ENCODE data around the gene LMO2. TPM values are rescaled to one million over a fixed set of nuclear protein-coding genes. Genes with fewer than 3 reads are reported as not detected.

The LMO2 gene
- total RNA-seq, 2 experiments from 2014 or later = 0.14 to 0.21 TPM

DNA sequence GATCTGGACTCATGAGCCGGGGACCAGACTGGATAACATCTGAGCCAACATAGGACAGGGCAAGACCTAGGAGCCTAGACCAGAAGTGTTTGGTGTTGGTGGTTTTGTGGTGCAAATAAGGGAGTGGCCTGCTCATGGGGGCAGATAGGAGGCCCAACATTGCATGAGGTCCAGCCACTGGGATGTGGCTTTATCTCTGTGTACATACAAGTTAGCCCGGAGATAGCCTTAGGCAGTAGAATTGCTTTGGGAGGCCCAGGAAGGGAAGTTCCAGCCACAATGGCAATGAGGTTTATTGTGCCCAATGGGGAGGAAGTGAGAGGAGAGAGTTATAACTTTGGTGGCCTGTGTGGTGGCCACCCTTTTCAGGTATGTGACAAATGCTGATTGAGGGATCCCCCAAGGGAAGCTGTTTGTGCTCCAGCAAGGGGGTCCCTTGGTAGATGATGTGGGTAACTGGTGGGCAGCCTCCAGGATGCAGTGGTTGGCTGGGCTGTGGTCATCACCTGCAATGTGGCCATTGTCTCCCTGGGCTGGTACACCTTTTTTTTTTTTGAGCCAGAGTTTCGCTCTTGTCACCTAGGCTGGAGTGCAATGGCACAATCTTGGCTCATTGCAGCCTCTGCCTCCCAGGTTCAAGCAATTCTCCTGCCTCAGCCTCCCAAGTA is 6.4 kb downstream of the LMO2 start:
- DNase-seq = no peak
- no peaks in the 10 kb centered on the region for H3K9me3 Mint-ChIP-seq
- no peaks in the 10 kb centered on the region for H3K4me1 Mint-ChIP-seq
- no peak overlapping the region for H3K27ac Mint-ChIP-seq
- no peaks in the 10 kb centered on the region for H3K36me3 Mint-ChIP-seq
- H3K27me3 Mint-ChIP-seq = peaks cover 90% of the 10 kb centered on the region
- peak overlapping the region; percentile 19 for H3K4me3 Mint-ChIP-seq

DNA sequence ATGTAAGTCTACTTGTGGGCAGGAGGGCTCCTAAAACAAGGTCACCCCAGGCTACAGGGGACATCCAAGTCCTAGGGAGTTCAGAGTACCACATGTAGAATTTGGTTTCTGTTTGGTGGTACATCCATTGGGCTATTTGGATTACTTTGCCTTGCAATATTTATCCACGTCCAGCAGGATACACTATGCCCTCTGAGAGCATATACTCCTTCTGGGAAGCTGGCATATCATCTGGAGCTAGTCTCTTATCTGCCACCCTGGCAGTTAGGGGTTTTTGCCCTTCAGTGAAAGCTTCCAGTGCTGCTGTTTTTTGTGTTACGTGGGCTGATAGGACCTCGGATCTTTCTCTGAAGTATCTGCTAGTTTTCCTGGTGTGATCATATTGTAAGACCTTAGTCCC is 7.3 kb downstream of the LMO2 start:
- H3K4me3 Mint-ChIP-seq = no peak overlapping the region
- H3K4me1 Mint-ChIP-seq = no peaks in the 10 kb centered on the region
- no peak for DNase-seq
- no peak overlapping the region for H3K27ac Mint-ChIP-seq
- H3K27me3 Mint-ChIP-seq = peaks cover 89% of the 10 kb centered on the region
- H3K9me3 Mint-ChIP-seq = no peaks in the 10 kb centered on the region
- no peaks in the 10 kb centered on the region for H3K36me3 Mint-ChIP-seq

DNA sequence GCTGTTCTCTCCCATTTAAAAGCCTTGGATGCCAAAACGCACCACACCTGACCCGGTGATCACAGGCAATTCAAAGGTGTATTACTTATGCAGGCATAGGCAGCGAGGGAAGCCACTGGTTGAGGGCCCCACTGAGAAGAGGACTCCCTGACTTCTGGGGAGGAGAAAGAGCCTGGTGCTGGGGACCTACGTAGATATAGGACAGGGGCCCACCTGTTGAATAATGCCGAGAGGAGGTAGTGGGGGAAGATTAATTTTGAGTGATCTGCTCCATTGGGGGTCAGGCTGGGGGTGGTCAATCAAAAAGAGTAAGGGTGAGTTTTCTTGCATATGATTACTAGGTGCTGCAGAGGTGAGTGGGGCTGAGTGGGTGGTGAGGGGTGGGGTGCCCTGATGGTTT is 7.8 kb downstream of the LMO2 start:
- no peaks in the 10 kb centered on the region for H3K36me3 Mint-ChIP-seq
- H3K4me1 Mint-ChIP-seq = no peaks in the 10 kb centered on the region
- DNase-seq = no peak
- H3K27ac Mint-ChIP-seq = no peak overlapping the region
- peaks cover 88% of the 10 kb centered on the region for H3K27me3 Mint-ChIP-seq
- no peak overlapping the region for H3K4me3 Mint-ChIP-seq
- no peaks in the 10 kb centered on the region for H3K9me3 Mint-ChIP-seq

DNA sequence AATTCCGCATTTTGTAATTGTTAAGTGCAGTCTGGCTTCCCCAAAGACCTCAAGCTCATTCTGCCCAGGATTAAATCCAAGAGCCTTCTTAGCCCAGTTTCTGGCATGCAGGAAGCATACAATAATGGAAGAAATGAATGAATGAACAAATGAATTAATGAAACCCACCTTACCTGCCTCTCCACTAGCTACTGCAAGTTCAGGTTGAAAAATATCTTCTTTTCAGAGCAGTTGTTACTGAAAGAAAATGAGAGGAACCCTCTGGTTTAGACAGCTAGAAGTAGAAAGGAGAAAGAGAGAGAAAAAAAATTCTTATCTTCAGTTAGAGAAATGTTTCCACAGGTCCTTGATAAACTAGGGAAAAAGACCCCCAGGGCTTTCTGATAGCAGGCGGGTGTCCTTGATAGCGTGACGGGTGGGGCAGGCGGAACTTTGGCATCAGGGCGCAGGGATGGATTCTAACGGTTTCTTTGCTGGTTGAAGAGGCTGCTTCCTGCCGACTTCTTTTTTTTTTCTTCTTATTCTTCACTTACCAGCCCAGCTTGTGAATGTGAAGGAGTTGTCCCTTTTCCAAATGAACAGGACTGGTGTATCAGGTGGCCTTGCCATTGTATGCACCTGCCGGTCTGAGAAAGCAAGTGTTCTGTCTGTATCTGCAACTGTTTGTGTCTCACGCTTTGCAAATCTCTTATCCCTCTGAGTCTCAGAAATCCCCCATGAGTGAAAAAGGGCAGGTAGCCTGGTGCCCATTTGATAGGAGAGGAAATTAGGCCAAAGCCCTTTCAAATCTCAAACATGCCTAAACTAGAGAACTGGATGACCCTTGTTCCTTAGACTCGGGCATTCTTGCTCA is 10.0 kb downstream of the LMO2 start:
- Mint-ChIP-seq H3K9me3 (no peaks in the 10 kb centered on the region), H3K27me3 (peaks cover 87% of the 10 kb centered on the region), H3K4me3 (no peak overlapping the region), H3K27ac (no peak overlapping the region), H3K4me1 (no peaks in the 10 kb centered on the region), H3K36me3 (no peaks in the 10 kb centered on the region)
- DNase-seq = no peak

DNA sequence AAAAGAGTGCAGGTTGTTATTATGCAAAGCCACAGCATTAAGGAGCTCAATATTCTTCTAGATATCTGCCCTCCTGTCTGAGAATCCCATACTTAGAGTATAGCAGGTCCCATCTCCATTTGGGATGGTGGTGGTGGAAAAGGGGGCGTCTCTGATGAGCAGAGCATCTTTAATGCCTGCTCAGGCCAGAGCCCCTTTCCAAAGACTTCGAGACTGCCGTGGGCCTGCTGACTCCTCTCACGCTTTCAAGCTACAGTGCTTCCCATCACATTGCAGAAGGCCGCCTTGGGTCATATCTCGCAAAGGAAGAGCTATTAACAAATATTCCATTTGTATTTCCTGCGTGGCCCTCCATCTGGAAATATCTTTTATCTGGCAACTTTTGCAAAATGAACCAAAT is 10.9 kb downstream of the LMO2 start:
- Mint-ChIP-seq H3K36me3 (no peaks in the 10 kb centered on the region), H3K27ac (no peak overlapping the region), H3K9me3 (no peaks in the 10 kb centered on the region)

DNA sequence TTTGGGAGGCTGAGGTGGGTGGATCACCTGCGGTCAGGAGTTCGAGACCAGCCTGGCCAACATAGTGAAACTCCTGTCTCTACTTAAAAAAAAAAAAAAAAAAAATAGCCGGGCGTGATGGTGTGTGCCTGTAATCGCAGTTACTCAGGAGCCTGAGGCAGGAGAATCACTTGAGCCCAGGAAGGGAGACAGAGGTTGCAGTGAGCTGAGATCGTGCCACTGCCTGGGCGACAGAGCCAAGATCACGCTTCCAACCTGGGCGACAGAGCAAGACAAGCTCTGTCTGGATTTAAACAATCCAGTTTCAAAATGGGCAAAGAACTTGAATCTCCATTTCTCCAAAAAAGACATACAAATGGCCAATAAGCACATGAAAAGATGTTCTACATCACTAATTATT is 12.5 kb downstream of the LMO2 start:
- H3K27me3 Mint-ChIP-seq = peaks cover 93% of the 10 kb centered on the region
- no peak overlapping the region for H3K4me3 Mint-ChIP-seq
- H3K9me3 Mint-ChIP-seq = no peaks in the 10 kb centered on the region
- H3K27ac Mint-ChIP-seq = no peak overlapping the region
- DNase-seq = no peak
- no peaks in the 10 kb centered on the region for H3K4me1 Mint-ChIP-seq
- H3K36me3 Mint-ChIP-seq = no peaks in the 10 kb centered on the region

More for the DNA sequence above, 10.9 kb downstream of the LMO2 start:
- Mint-ChIP-seq H3K4me1 (no peaks in the 10 kb centered on the region), H3K4me3 (no peak overlapping the region), H3K27me3 (peaks cover 89% of the 10 kb centered on the region)
- DNase-seq = no peak

DNA sequence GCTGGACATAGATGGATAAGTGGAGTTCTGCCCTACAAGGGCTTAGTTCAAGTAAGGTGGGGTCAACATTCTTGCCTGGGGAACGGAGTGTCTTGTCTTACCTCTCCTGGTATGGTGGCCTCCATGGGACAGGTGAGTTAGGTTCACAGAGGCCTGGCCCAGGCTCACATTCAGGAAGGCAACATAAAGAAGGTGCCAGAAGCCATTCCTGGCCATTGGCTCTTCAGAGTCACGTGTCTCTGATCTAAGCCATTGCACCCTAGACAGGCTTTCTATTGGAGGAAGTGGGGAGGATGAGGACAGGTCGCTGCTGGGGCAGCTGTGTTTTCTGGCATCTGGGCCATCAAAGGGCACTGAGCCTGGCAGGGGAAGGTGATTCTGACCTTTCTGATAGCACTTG is 14.8 kb downstream of the LMO2 start:
- Mint-ChIP-seq H3K4me1 (no peaks in the 10 kb centered on the region), H3K27ac (no peak overlapping the region), H3K36me3 (no peaks in the 10 kb centered on the region), H3K4me3 (no peak overlapping the region), H3K27me3 (peaks cover 92% of the 10 kb centered on the region), H3K9me3 (no peaks in the 10 kb centered on the region)
- DNase-seq = no peak

DNA sequence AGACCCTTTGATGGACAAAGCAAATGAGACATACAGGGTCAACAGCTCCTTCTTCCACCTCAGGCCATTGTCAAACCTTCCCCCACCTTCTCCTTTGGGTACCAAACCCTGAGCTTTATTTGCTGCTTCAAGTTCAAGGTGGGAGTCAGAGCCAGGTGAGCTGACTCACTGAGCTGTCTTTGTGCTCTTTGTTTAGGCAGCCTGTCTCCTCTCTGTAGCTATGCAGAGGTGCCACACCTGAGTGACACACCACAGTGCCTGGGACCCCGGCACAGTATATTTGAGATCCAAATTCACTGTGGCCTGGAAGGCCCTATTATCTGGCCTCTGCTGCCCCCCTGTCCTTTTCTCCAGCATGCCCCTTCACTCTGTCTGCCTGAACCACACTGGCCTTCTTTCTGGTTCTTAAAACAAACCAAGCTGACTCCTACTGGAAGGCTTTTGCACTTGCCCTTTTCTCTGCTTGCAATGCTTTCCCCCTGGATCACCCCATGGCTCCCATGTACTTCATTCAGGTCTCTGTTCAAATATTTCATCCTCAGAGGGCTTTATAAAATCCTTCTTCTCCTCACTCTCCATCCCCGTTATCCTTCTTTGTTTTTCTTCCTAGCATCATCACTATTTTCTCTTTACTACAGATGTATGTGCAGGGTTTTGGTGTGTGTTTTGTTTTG is 16.1 kb downstream of the LMO2 start:
- Mint-ChIP-seq H3K4me1 (peaks cover 3% of the 10 kb centered on the region), H3K4me3 (no peak overlapping the region), H3K36me3 (no peaks in the 10 kb centered on the region), H3K9me3 (no peaks in the 10 kb centered on the region), H3K27me3 (peaks cover 90% of the 10 kb centered on the region), H3K27ac (no peak overlapping the region)
- no peak for DNase-seq

DNA sequence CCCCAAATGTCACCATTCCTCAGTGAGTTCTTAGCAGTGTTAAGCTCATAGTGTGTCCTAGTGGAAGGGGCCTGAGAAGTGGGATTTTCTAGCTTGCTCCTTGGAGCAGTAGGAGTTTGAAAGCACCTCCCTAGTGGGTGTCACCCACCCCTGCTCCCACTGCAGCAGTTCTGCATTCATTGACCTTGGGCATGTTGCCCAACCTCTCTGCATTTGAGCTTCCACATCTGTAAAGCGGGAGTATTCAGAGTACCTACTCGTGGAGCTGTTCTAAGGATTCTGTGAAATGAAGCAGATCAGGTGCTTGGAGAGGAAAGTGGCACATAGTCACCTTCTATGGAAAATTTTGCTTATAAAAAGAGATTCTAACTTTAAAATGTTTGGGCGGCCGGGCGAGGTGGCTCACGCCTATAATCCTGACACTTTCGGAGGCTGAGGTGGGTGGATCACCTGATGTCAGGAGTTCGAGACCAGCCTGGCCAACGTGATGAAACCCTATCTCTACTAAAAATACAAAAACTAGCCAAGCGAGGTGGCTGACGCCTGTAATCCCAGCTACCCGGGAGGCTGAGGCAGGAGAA is 16.9 kb downstream of the LMO2 start:
- H3K4me1 Mint-ChIP-seq = peaks cover 6% of the 10 kb centered on the region
- H3K4me3 Mint-ChIP-seq = no peak overlapping the region
- no peaks in the 10 kb centered on the region for H3K36me3 Mint-ChIP-seq
- no peaks in the 10 kb centered on the region for H3K9me3 Mint-ChIP-seq
- peaks cover 91% of the 10 kb centered on the region for H3K27me3 Mint-ChIP-seq
- no peak for DNase-seq
- H3K27ac Mint-ChIP-seq = no peak overlapping the region

DNA sequence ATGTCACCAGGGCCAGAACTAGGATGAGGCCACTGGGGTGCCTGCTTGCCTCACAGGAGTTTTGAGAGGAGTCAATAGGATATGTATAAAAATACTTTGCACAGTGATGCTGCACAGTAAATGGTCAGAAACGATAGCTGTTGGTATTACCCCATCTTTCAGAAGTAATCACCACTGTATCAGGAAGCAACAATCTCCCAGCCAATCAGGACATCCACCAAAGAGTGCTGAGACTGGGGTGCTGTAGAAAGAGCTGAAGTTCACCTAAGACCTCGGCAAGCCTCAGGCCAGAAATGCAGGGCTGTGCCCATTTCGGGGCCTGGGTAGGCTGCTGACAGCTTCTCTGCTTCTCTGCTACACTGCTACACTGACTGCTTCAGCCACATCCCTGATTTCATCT is 17.4 kb downstream of the LMO2 start:
- Mint-ChIP-seq H3K4me3 (no peak overlapping the region), H3K4me1 (peaks cover 7% of the 10 kb centered on the region), H3K36me3 (no peaks in the 10 kb centered on the region), H3K27ac (no peak overlapping the region), H3K9me3 (no peaks in the 10 kb centered on the region), H3K27me3 (peaks cover 90% of the 10 kb centered on the region)
- DNase-seq = no peak

DNA sequence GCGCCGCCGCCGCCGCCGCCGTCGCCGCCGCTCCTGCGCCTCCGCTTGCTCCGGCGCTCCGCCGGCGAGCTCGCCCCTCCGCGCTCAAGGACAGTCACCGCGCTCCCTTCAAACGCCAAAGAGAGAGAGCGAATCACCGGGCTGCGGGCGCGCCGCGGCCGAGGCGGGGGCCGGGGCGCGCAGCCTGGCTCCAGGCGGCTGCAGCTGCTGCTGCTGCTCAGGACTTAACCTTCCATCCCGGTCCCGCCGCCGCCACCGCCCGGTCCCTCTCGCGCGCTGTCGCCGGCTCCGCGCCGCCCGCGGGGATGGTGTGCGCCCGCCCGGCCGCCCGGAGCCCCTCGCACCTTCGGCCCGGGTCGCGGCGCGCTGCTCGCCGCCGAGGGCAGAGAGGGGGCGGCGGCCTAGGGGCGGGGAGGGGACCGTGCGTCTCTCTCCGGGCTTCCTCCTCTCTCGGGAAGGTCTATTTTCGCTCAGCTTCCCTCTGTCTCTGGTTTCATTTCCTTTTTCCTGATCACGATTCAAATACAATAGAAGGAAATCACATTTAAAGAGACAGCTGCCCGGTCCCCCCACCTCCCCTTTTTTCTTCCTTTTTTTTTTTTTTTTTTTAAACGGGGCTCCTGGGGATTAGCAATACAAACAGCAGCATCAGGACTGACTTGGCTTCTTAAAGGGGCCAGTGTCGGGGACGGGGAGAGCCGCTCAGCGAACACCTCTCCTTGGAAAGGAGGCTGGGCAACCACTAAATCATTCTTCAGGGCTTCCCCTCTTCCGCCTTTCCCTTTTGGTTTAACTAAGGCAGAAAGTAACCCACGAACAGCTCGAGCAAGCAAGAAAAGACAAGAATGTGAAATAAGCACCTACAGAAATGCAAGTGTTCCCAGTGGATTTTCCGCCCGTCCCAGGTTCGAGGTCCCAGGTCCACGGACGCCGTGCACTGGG is 22.1 kb downstream of the LMO2 start:
- Mint-ChIP-seq H3K27me3 (peaks cover 85% of the 10 kb centered on the region), H3K36me3 (no peaks in the 10 kb centered on the region), H3K9me3 (no peaks in the 10 kb centered on the region), H3K4me3 (peak overlapping the region; percentile 82), H3K27ac (no peak overlapping the region), H3K4me1 (peaks cover 12% of the 10 kb centered on the region)
- DNase-seq = peak; percentile 34

DNA sequence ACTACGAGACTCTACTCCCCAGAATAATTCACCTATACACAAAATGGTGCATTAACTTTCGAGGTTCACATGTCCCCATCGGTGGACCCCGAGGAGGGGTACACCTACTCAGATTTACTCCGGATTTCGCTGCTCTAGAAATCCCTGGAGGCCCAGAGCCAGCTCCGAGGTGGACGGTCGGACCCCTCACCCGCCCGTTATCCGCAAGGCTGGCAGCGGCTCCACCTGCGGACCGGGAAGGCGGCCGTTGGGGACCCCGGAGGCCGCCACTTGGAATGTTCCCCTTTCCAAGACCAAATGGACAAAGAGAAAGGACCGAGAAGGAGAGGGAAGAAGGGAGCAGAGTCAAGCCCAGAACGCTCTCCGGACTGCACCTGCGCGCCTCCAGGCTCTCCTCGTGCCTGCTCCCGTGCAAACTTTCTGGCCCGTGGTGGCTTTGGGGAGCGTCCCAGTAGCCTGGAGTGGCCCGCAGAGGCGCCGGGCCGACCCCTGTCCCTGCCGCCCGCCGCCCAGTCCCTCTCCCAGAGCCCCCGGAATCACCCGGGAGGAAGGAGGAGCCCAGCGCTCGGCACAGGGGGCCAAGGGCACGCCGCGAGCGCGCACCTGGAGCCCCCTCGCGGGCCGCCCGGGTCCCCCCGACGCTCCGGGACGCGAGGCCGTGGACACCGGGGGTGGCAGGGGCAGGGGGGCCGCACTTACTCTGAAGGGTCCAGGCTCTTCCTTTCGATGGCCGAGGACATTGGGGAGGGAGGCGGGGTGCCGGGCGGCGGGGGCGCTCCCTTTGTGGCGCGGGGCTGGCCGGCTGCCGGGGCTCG is 23.0 kb downstream of the LMO2 start:
- H3K36me3 Mint-ChIP-seq = no peaks in the 10 kb centered on the region
- no peaks in the 10 kb centered on the region for H3K9me3 Mint-ChIP-seq
- peaks cover 12% of the 10 kb centered on the region for H3K4me1 Mint-ChIP-seq
- H3K27ac Mint-ChIP-seq = no peak overlapping the region
- H3K4me3 Mint-ChIP-seq = no peak overlapping the region
- peaks cover 85% of the 10 kb centered on the region for H3K27me3 Mint-ChIP-seq
- DNase-seq = no peak

DNA sequence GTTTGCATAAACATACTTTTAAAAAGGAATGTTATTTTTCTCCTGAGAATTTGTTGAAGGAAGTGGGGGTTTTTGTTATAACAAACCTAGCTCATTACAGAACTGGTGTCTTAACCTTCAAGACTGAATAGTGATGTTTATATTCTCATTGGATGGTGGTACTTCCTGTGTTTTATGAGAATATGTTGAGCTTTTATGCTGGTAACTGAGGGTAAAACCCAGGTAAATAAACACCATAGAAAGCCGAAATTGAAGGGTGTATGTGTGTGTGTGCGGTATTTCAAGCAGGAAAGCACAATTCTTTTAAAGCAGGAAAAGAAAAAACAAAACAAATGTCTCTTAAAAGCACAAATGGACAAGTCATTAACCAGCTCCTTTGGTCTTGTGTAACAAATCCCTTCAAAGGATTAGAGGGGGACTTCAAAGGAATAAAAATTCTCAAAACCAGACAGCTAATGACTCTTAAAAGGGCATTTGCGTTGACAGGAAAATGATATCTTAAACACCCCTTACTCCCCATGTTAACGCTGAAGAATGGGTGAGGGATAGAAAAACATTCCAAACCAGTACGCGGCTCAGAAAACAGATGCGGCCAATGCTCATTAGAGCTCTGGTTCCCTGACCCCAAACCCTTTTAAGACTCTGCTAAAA is 23.8 kb downstream of the LMO2 start:
- Mint-ChIP-seq H3K9me3 (no peaks in the 10 kb centered on the region), H3K27ac (no peak overlapping the region), H3K27me3 (peaks cover 85% of the 10 kb centered on the region), H3K4me1 (peaks cover 12% of the 10 kb centered on the region), H3K36me3 (no peaks in the 10 kb centered on the region), H3K4me3 (no peak overlapping the region)
- no peak for DNase-seq

Measured in activated naive CD8-positive, alpha-beta T cell treated with anti-CD3 and anti-CD28 coated beads for 36 hours (primary cell).